SU-DHL-6 (cell line): ENCODE measurements around the gene CPLX4.

Experiments
- CTCF ChIP-seq: fragments of 200-600 bp; sonication (generic); IDR thresholded peaks from one replicate; pipeline ENCODE4 v1.5.1; 2017; ENCODE audit warnings: antibody characterized with exemption, mild to moderate bottlenecking, low read length, moderate library complexity; ENCODE audit not compliant: insufficient read depth, poor library complexity, severe bottlenecking
- EZH2phosphoT487 ChIP-seq: fragments of 200-600 bp; sonication (generic), shearing (Covaris generic); conservative IDR thresholded peaks from 2 replicates; pipeline ENCODE4 v1.6.1; 2018; ENCODE audit warnings: mild to moderate bottlenecking, antibody characterized with exemption, low read length, moderate library complexity, mixed read lengths

GRCh38 chr18:59298871-59299270 is 19.6 kb downstream of the CPLX4 start:
- TF ChIP-seq CTCF (no peak), EZH2phosphoT487 (no peak)
